ENCODE measurements around the gene MRFAP1L1.
A peak's percentile ranks its signal among the peaks of the same experiment; 100 is the strongest.
"Not testable (repeated sequence)": the region's sequence is repeated elsewhere in the genome, so short reads cannot be mapped to it uniquely, and the experiment has no call there.

MRFAP1L1 gene

GRCh38 chr4:6734165-6734786 lies 24.6 kb upstream of the MRFAP1L1 start:
- DNase-seq (ENCODE audit: low read depth in 2 of 2), result no peak

GRCh38 chr4:6733358-6734164 lies 23.9 kb upstream of the MRFAP1L1 start:
- no peak for DNase-seq (ENCODE audit: low read depth in 2 of 2)

- DNase-seq (ENCODE audit: low read depth in 2 of 2), result no peak
Measured at GRCh38 chr4:6732441-6733357, 23.0 kb upstream of the MRFAP1L1 start.

- DNase-seq (ENCODE audit: low read depth in 2 of 2), result no peak
Measured at GRCh38 chr4:6731780-6732179, 22.1 kb upstream of the MRFAP1L1 start.

GRCh38 chr4:6731318-6731675 lies 21.6 kb upstream of the MRFAP1L1 start:
- no peak for DNase-seq (ENCODE audit: low read depth in 2 of 2)

GRCh38 chr4:6730603-6731317 lies 21.1 kb upstream of the MRFAP1L1 start:
- no peak for DNase-seq (ENCODE audit: low read depth in 2 of 2)

- DNase-seq (ENCODE audit: low read depth in 2 of 2), result no peak
Measured at GRCh38 chr4:6728320-6729029, 18.8 kb upstream of the MRFAP1L1 start.

GRCh38 chr4:6727943-6728250 lies 18.2 kb upstream of the MRFAP1L1 start:
- DNase-seq (ENCODE audit: low read depth in 2 of 2), result no peak

- DNase-seq (ENCODE audit: low read depth in 2 of 2), result no peak
Measured at GRCh38 chr4:6727081-6727942, 17.6 kb upstream of the MRFAP1L1 start.

GRCh38 chr4:6725427-6725961 lies 15.8 kb upstream of the MRFAP1L1 start:
- not testable (repeated sequence) for DNase-seq (ENCODE audit: low read depth in 2 of 2)

- DNase-seq (ENCODE audit: low read depth in 2 of 2), result no peak
Measured at GRCh38 chr4:6724421-6725111, 14.9 kb upstream of the MRFAP1L1 start.

GRCh38 chr4:6723851-6724250 lies 14.2 kb upstream of the MRFAP1L1 start:
- no peak for DNase-seq (ENCODE audit: low read depth in 2 of 2)

GRCh38 chr4:6722891-6723290 lies 13.2 kb upstream of the MRFAP1L1 start:
- no peak for DNase-seq (ENCODE audit: low read depth in 2 of 2)

GRCh38 chr4:6721121-6721520 lies 11.5 kb upstream of the MRFAP1L1 start:
- DNase-seq (ENCODE audit: low read depth in 2 of 2), result no peak

- DNase-seq (ENCODE audit: low read depth in 2 of 2), result peak; percentile 52 to 57
Measured at GRCh38 chr4:6720202-6720699, 10.6 kb upstream of the MRFAP1L1 start.

GRCh38 chr4:6719611-6720179 lies 10.0 kb upstream of the MRFAP1L1 start:
- no peak for DNase-seq (ENCODE audit: low read depth in 2 of 2)

GRCh38 chr4:6718932-6719610 lies 9.4 kb upstream of the MRFAP1L1 start:
- no peak for DNase-seq (ENCODE audit: low read depth in 2 of 2)

- DNase-seq (ENCODE audit: low read depth in 2 of 2), result no peak
Measured at GRCh38 chr4:6716958-6717655, 7.4 kb upstream of the MRFAP1L1 start.
